GM23248 (cell line): ENCODE measurements around the gene TBC1D10B. TPM values are rescaled to one million over a fixed set of nuclear protein-coding genes. Genes with fewer than 3 reads are reported as not detected.

Experiments used
- DNase-seq: peaks from one replicate; pipeline ENCODE4 v3.0.0-alpha.2; 2015
- H2AFZ ChIP-seq: fragments of 200-600 bp; sonication (generic); 2 replicates; pipeline ENCODE4 v1.6.1; 2016; ENCODE audit warnings: antibody characterized with exemption
- H3F3A ChIP-seq: fragments of 200-600 bp; sonication (generic); 2 replicates; pipeline ENCODE4 v1.6.1; 2016; ENCODE audit warnings: mild to moderate bottlenecking, antibody characterized with exemption, mixed run types; ENCODE audit not compliant: insufficient read depth
- H3K27ac ChIP-seq: fragments of 200-600 bp; sonication (generic); 2 replicates; pipeline ENCODE4 v1.5.1; 2016; ENCODE audit warnings: mild to moderate bottlenecking
- H3K27me3 ChIP-seq: fragments of 200-600 bp; sonication (generic); replicated peaks from 2 replicates; pipeline ENCODE4 v1.6.1; 2016; ENCODE audit warnings: mild to moderate bottlenecking; ENCODE audit not compliant: insufficient read depth
- H3K36me3 ChIP-seq: fragments of 200-600 bp; sonication (generic); 2 replicates; pipeline ENCODE4 v1.6.1; 2016; ENCODE audit warnings: low read depth, mild to moderate bottlenecking
- H3K4me1 ChIP-seq: fragments of 200-600 bp; sonication (generic); 2 replicates; pipeline ENCODE4 v1.6.1; 2016; ENCODE audit warnings: mild to moderate bottlenecking; ENCODE audit not compliant: insufficient read depth
- H3K4me2 ChIP-seq: fragments of 200-600 bp; sonication (generic); one replicate; pipeline ENCODE4 v1.6.1; 2016; ENCODE audit warnings: mild to moderate bottlenecking; ENCODE audit not compliant: unreplicated experiment
- H3K4me3 ChIP-seq: fragments of 200-600 bp; sonication (generic); 2 replicates; pipeline ENCODE4 v1.5.1; 2016; ENCODE audit warnings: mild to moderate bottlenecking
- H3K79me2 ChIP-seq: fragments of 200-600 bp; sonication (generic); 2 replicates; pipeline ENCODE4 v1.6.1; 2016; ENCODE audit warnings: mild to moderate bottlenecking; ENCODE audit not compliant: insufficient read depth
- H3K9ac ChIP-seq: fragments of 200-600 bp; sonication (generic); 2 replicates; pipeline ENCODE4 v1.6.1; 2016; ENCODE audit warnings: mild to moderate bottlenecking
- H3K9me2 ChIP-seq: fragments of 200-600 bp; sonication (generic); 2 replicates; pipeline ENCODE4 v1.6.1; 2016; ENCODE audit warnings: mixed run types, mild to moderate bottlenecking, moderate library complexity; ENCODE audit not compliant: insufficient read depth
- H3K9me3 ChIP-seq: fragments of 200-600 bp; sonication (generic); one replicate; pipeline ENCODE4 v1.6.1; 2017; ENCODE audit warnings: low read depth
- H4K20me1 ChIP-seq: fragments of 200-600 bp; sonication (generic); 2 replicates; pipeline ENCODE4 v1.6.0; 2016; ENCODE audit not compliant: insufficient read depth
- EZH2 ChIP-seq: fragments of 200-600 bp; sonication (generic); IDR thresholded peaks from 2 replicates; pipeline ENCODE4 v1.6.1; 2018; ENCODE audit warnings: antibody characterized with exemption, mild to moderate bottlenecking; ENCODE audit not compliant: insufficient read depth, poor library complexity, severe bottlenecking
- EZH2phosphoT487 ChIP-seq: fragments of 200-600 bp; sonication (generic); IDR thresholded peaks from 2 replicates; pipeline ENCODE4 v1.6.1; 2018; ENCODE audit warnings: antibody characterized with exemption, moderate library complexity, mild to moderate bottlenecking, low read depth; ENCODE audit not compliant: insufficient read depth
- WGBS, 2 experiments: methylation state at CpG; one replicate each; pipeline ENCODE4 v1.1.6; 2015 to 2017; ENCODE audit warnings: low lambda C conversion rate in 2 of 2, low coverage in 1 of 2; ENCODE audit errors: missing lambda C conversion rate in 2 of 2; 5-methylcytosine and 5-hydroxymethylcytosine counted together
- in situ Hi-C: fragments of 300-500 bp; cut with MboI; formaldehyde crosslinking; loops from 2 replicates; pipeline ENCODE4 v1.15.0; 2020
- polyA plus RNA-seq: library from polyadenylated mRNA; unstranded; fragments of >200 nt; fragmentation: Nextera tagmentation; extraction: Ambion mirVana; gene quantifications from 2 replicates; pipeline ENCODE4 v1.2.1, GENCODE V29; 2016
- total RNA-seq: library from RNA; depleted of rRNA; stranded (reverse); fragments of >200 nt; shearing (Covaris generic); gene quantifications from 2 replicates; pipeline ENCODE4 v1.2.3, GENCODE V29; 2014

The TBC1D10B gene
- total and polyA plus RNA-seq, 2 experiments from 2014 or later = 12.2 to 41.2 TPM

GRCh38 chr16:30381291-30382041, 11.2 kb upstream of the TBC1D10B start:
- DNase-seq = no peak
- no peaks in the 10 kb centered on the region for H3K36me3 ChIP-seq

GRCh38 chr16:30380803-30381208, 10.5 kb upstream of the TBC1D10B start:
- WGBS, 2 experiments = 65 to 71% methylated on average over 6 of the region's 6 CpGs
- Histone ChIP-seq H3K4me1 (peaks cover 4% of the 10 kb centered on the region), H3K4me2 (no peak overlapping the region), H2AFZ (no peak overlapping the region), H3F3A (0 out of 2 replicates have a peak, but pooled peaks cover 3% of the 10 kb centered on the region), H3K4me3 (no peak overlapping the region), H3K9me2 (no peaks in the 10 kb centered on the region), H4K20me1 (no peaks in the 10 kb centered on the region), H3K36me3 (no peaks in the 10 kb centered on the region), H3K27ac (no peak overlapping the region), H3K79me2 (no peaks in the 10 kb centered on the region), H3K27me3 (no peaks in the 10 kb centered on the region), H3K9ac (no peak overlapping the region), H3K9me3 (no peaks in the 10 kb centered on the region)
- in situ Hi-C loops = no loop called here
- no peak for TF ChIP-seq EZH2phosphoT487
- no peak for TF ChIP-seq EZH2
- no peak for DNase-seq

More at GRCh38 chr16:30381291-30382041, 11.2 kb upstream of the TBC1D10B start:
- WGBS, 2 experiments = 90 to 93% methylated on average over 11 to 13 of the region's 13 CpGs
- H3K79me2 ChIP-seq = no peaks in the 10 kb centered on the region
- no peak overlapping the region for H3K4me3 ChIP-seq
- no peak overlapping the region for H3K9ac ChIP-seq
- TF ChIP-seq EZH2 (no peak), EZH2phosphoT487 (no peak)
- no peak overlapping the region for H3K27ac ChIP-seq
- H3K4me1 ChIP-seq = peaks cover 4% of the 10 kb centered on the region
- H3K27me3 ChIP-seq = no peaks in the 10 kb centered on the region
- H2AFZ ChIP-seq = no peak overlapping the region
- H3K9me3 ChIP-seq = no peaks in the 10 kb centered on the region
- 0 out of 2 replicates have a peak, but pooled peaks cover 3% of the 10 kb centered on the region for H3F3A ChIP-seq
- no peak overlapping the region for H3K4me2 ChIP-seq
- in situ Hi-C loops = no loop called here
- no peaks in the 10 kb centered on the region for H4K20me1 ChIP-seq
- no peaks in the 10 kb centered on the region for H3K9me2 ChIP-seq

GRCh38 chr16:30380072-30380802, 9.9 kb upstream of the TBC1D10B start:
- no peaks in the 10 kb centered on the region for H3K36me3 ChIP-seq
- H3K27me3 ChIP-seq = no peaks in the 10 kb centered on the region
- H3K9ac ChIP-seq = no peak overlapping the region
- no peak for TF ChIP-seq EZH2phosphoT487
- TF ChIP-seq EZH2 = no peak
- no peak overlapping the region for H3K27ac ChIP-seq
- H3K9me3 ChIP-seq = no peaks in the 10 kb centered on the region
- 75 to 77% methylated on average over 4 of the region's 4 CpGs for WGBS, 2 experiments
- peaks cover 4% of the 10 kb centered on the region for H3K4me1 ChIP-seq
- no peaks in the 10 kb centered on the region for H3K9me2 ChIP-seq
- H3K79me2 ChIP-seq = no peaks in the 10 kb centered on the region
- no peak for DNase-seq
- 0 out of 2 replicates have a peak, but pooled peaks cover 3% of the 10 kb centered on the region for H3F3A ChIP-seq
- H2AFZ ChIP-seq = no peak overlapping the region
- in situ Hi-C loops = no loop called here
- H3K4me2 ChIP-seq = no peak overlapping the region
- no peaks in the 10 kb centered on the region for H4K20me1 ChIP-seq
- H3K4me3 ChIP-seq = no peak overlapping the region

GRCh38 chr16:30379158-30379783, 9.0 kb upstream of the TBC1D10B start:
- in situ Hi-C loops = no loop called here
- peak overlapping the region; percentile 97 for H3K9ac ChIP-seq
- H2AFZ ChIP-seq = peak overlapping the region; percentile 86

More at GRCh38 chr16:30379158-30379783, 9.0 kb upstream of the TBC1D10B start:
- H3K36me3 ChIP-seq = no peaks in the 10 kb centered on the region
- peaks cover 4% of the 10 kb centered on the region for H3K4me1 ChIP-seq
- H3K27me3 ChIP-seq = no peaks in the 10 kb centered on the region
- DNase-seq = no peak
- H3F3A ChIP-seq = 0 out of 2 replicates have a peak, but pooled peaks cover 3% of the 10 kb centered on the region
- H4K20me1 ChIP-seq = no peaks in the 10 kb centered on the region
- H3K9me3 ChIP-seq = no peaks in the 10 kb centered on the region
- WGBS, 2 experiments = 40 to 50% methylated on average over 20 to 27 of the region's 27 CpGs
- TF ChIP-seq EZH2 (no peak), EZH2phosphoT487 (no peak)
- H3K4me3 ChIP-seq = peak overlapping the region; percentile 80
- H3K79me2 ChIP-seq = no peaks in the 10 kb centered on the region
- peak overlapping the region; percentile 82 for H3K4me2 ChIP-seq
- peak overlapping the region; percentile 100; the same call in 1 of the 2 replicates for H3K27ac ChIP-seq
- no peaks in the 10 kb centered on the region for H3K9me2 ChIP-seq
